HL-60 (cell line): ENCODE measurements around the gene OMA1.

Experiments used
- CTCF ChIP-seq: IDR thresholded peaks from one replicate; pipeline ENCODE4 v1.5.1; 2011; ENCODE audit warnings: low read length, control low read depth, inconsistent platforms; ENCODE audit not compliant: insufficient read depth
- GABPA ChIP-seq: IDR thresholded peaks from 2 replicates; pipeline ENCODE4 v1.6.1; 2012; ENCODE audit warnings: low read depth
- POLR2AphosphoS5 ChIP-seq: IDR thresholded peaks from 2 replicates; pipeline ENCODE4 v1.6.1; 2012; ENCODE audit warnings: low read depth

DNA sequence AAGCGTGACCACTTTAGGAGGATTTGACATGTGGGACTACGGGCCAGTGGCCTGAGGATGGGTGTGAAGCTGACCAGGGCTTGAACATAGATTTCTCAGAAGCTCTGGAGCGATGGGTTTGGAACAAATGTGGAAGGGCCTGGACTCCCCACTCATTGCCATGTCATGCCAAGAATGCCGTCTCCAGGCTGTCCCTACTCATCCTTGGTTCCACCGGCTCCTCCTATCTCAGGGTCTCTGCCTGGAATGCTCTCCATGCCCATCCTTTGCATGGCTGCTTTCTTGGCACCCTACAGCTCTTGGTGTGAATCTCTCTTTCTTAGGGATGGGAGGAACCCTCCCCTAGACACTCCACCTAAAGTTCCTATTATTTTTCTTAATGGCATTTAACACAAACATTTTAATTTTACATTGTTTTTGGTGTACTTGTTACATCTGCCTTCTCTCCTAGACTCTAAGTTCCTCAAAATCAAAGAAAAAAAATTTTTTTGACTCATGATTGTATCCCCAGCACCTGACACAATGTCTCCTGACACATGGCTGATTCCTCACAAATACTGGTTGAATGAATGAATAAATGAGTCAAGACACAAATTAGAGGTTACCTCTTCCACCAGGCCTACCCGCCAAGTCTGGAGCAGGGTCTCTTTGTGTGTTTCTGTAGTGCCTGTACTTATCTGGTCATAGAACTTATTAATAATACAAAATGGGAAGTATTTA, 114.5 kb downstream of the OMA1 start:
- TF ChIP-seq CTCF (no peak), POLR2AphosphoS5 (no peak), GABPA (no peak)
